Lung (tissue), 12 donors: ENCODE measurements around the gene CFAP54. TPM values are rescaled to one million over a fixed set of nuclear protein-coding genes. Genes with fewer than 3 reads are reported as not detected.

Experiments
- ATAC-seq: fragments of 200-7000 bp; cut with Tn5 transposase; one replicate; pipeline ENCODE4 v1.9.1; 2020; ENCODE audit warnings: moderate number of reproducible peaks; ENCODE audit not compliant: insufficient read depth, low FRiP score
- DNase-seq, 3 donors: peaks; one replicate each; pipeline ENCODE4 v3.0.0-alpha.2; 2013 to 2017
- H3K27ac ChIP-seq, 2 donors: one replicate each; pipeline ENCODE4 v1.5.1; 2013; ENCODE audit warnings: mild to moderate bottlenecking in 2 of 2, moderate library complexity in 2 of 2, control low read depth in 1 of 2, inconsistent platforms in 1 of 2, low read depth in 1 of 2, low read length in 1 of 2
- H3K27me3 ChIP-seq, 3 donors: one replicate each; pipeline ENCODE4 v1.5.1; 2013; ENCODE audit warnings: low read length in 2 of 3; ENCODE audit not compliant: control insufficient read depth in 3 of 3, insufficient read depth in 3 of 3
- H3K36me3 ChIP-seq, 4 donors: one replicate each; pipeline ENCODE4 v1.5.1; 2013; ENCODE audit warnings: low read length in 4 of 4, mild to moderate bottlenecking in 1 of 4, moderate library complexity in 1 of 4; ENCODE audit not compliant: control insufficient read depth in 4 of 4, insufficient read depth in 4 of 4
- H3K4me1 ChIP-seq, 5 donors: one replicate each; pipeline ENCODE4 v1.5.1; 2013; ENCODE audit warnings: low read length in 5 of 5, mild to moderate bottlenecking in 2 of 5, moderate library complexity in 1 of 5; ENCODE audit not compliant: control insufficient read depth in 5 of 5, insufficient read depth in 5 of 5
- H3K4me3 ChIP-seq: one replicate; pipeline ENCODE4 v1.5.1; 2013; ENCODE audit warnings: mild to moderate bottlenecking, control low read depth, moderate library complexity
- H3K9ac ChIP-seq, 2 donors: one replicate each; pipeline ENCODE4 v1.5.1; 2013; ENCODE audit warnings: low read length in 2 of 2, control low read depth in 1 of 2; ENCODE audit not compliant: insufficient read depth in 1 of 2
- H3K9me3 ChIP-seq, 4 donors: one replicate each; pipeline ENCODE4 v1.5.1; 2013; ENCODE audit warnings: low read length in 3 of 4, mild to moderate bottlenecking in 1 of 4, moderate library complexity in 1 of 4; ENCODE audit not compliant: control insufficient read depth in 4 of 4, insufficient read depth in 3 of 4
- WGBS, 2 donors: extraction: QIAGEN DNeasy Blood & Tissue Kit; methylation state at CpG; one replicate each; pipeline ENCODE4 v1.1.7; 2013; 5-methylcytosine and 5-hydroxymethylcytosine counted together
- polyA plus RNA-seq, 2 donors: library from polyadenylated mRNA; stranded (reverse); fragments of 200-250 nt; gene quantifications; one replicate each; pipeline ENCODE4 v1.2.1, GENCODE V29; 2013
- total RNA-seq, 2 donors: library from RNA; depleted of rRNA in 1 of 2; stranded (reverse); fragments of >200 nt in 1 of 2; gene quantifications; one replicate each; pipeline ENCODE4 v1.2.1, GENCODE V29; 2014 to 2021
- TF ChIP-seq, protein P1 (sequence below): IDR thresholded peaks from 2 replicates; pipeline ENCODE4 v1.5.1; 2012; ENCODE audit warnings: mild to moderate bottlenecking; ENCODE audit errors: control extremely low read depth, extremely low read depth
- donor health status: control.
- donor health status: control.
- donor health status: Bipolar disorder and iron deficiency.
- donor health status: healthy.
- donor health status: DM: yes; HTN: yes; CAD: no.

CFAP54 gene
- total and polyA plus RNA-seq, 4 donors: 0.80 to 35.4 (median 8.2) TPM

DNA sequence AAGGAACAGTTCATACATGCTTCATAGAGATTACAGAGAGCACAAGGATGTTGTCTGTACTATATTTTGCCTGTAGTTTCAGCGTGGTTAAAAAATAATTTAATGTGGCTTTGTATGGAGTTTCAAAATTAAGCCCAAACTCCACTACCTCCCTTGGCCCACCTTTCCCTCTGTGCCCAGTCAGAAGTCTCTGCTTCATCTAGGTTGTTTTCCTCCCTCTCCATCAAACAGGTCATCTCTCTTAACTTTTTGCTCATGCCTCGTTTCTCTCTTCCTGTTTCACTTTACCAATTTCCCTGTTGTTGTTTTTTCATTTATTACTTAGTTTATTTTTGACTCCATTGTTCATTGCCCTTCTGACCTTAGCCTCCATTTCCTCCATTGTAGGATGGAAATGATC is 322.8 kb downstream of the CFAP54 start:
- DNase-seq: no peak

DNA sequence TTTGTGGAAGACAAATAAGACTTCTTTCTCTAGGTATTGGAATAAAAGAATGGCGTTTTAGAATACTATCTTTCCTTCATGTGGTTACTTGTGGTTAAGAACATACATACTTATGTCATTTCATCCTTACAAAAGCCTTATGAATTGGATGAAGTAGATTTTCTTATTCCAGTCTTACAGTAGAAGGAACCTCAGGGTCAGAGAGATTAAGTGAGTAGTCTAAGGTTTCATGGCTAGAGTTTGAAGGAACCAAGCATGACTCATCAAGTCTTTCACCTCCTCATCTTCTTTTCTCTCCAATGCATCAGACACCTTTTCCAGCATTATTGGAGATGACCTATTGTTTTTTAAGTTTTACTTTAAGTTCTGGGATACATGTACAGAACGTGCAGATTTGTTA is 324.8 kb downstream of the CFAP54 start:
- H3K9me3 ChIP-seq: peaks cover 0 to 5% (median 0%) of the 10 kb centered on the region in 4 donors
- no peaks in the 10 kb centered on the region for H3K36me3 ChIP-seq
- no peaks in the 10 kb centered on the region for H3K4me1 ChIP-seq
- no peak overlapping the region for H3K9ac ChIP-seq
- no peak overlapping the region for H3K27ac ChIP-seq
- no peaks in the 10 kb centered on the region for H3K27me3 ChIP-seq
- 90 to 95% methylated on average over 2 of the region's 2 CpGs for WGBS, 2 donors
- TF ChIP-seq, protein P1, sequence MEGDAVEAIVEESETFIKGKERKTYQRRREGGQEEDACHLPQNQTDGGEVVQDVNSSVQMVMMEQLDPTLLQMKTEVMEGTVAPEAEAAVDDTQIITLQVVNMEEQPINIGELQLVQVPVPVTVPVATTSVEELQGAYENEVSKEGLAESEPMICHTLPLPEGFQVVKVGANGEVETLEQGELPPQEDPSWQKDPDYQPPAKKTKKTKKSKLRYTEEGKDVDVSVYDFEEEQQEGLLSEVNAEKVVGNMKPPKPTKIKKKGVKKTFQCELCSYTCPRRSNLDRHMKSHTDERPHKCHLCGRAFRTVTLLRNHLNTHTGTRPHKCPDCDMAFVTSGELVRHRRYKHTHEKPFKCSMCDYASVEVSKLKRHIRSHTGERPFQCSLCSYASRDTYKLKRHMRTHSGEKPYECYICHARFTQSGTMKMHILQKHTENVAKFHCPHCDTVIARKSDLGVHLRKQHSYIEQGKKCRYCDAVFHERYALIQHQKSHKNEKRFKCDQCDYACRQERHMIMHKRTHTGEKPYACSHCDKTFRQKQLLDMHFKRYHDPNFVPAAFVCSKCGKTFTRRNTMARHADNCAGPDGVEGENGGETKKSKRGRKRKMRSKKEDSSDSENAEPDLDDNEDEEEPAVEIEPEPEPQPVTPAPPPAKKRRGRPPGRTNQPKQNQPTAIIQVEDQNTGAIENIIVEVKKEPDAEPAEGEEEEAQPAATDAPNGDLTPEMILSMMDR: no peak
- ATAC-seq (no peak), DNase-seq (no peak)
- no peak overlapping the region for H3K4me3 ChIP-seq

More for the DNA sequence above, 322.8 kb downstream of the CFAP54 start:
- Histone ChIP-seq H3K27me3 (no peaks in the 10 kb centered on the region), H3K9ac (no peak overlapping the region), H3K9me3 (peaks cover 0 to 2% (median 0%) of the 10 kb centered on the region in 4 donors), H3K4me3 (no peak overlapping the region), H3K27ac (no peak overlapping the region), H3K4me1 (no peaks in the 10 kb centered on the region), H3K36me3 (no peaks in the 10 kb centered on the region)
- WGBS, 2 donors: 39 to 49% methylated on average over 2 of the region's 2 CpGs
- ATAC-seq: no peak
- TF ChIP-seq, protein P1: no peak

DNA sequence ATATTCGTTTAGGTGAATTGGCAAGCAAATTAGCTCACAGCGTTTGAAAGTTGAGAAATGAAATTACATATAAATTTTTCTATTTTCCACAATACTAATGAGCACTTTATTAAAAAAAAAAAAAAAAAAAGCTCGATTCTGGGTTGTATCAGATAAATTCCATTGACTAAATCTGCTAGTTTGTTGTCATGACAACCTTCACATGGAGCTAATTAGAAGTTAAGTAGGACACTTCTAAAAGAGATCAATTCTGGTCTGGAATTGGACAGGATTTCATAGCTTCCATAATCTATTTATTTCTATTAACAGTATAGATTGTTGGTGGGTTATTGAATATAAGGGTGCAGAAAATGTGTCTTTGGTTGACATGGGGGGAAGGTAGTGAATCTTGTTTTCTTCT is 332.2 kb downstream of the CFAP54 start:
- ATAC-seq (no peak), DNase-seq (no peak)
- WGBS, 2 donors: 79 to 93% methylated on average over 3 of the region's 3 CpGs
- H3K9me3 ChIP-seq: peaks cover 0 to 4% (median 0%) of the 10 kb centered on the region in 4 donors
- no peaks in the 10 kb centered on the region for H3K4me1 ChIP-seq
- H3K36me3 ChIP-seq: no peaks in the 10 kb centered on the region
- H3K4me3 ChIP-seq: no peak overlapping the region
- TF ChIP-seq, protein P1: no peak
- no peak overlapping the region for H3K9ac ChIP-seq
- no peak overlapping the region for H3K27ac ChIP-seq
- no peaks in the 10 kb centered on the region for H3K27me3 ChIP-seq

DNA sequence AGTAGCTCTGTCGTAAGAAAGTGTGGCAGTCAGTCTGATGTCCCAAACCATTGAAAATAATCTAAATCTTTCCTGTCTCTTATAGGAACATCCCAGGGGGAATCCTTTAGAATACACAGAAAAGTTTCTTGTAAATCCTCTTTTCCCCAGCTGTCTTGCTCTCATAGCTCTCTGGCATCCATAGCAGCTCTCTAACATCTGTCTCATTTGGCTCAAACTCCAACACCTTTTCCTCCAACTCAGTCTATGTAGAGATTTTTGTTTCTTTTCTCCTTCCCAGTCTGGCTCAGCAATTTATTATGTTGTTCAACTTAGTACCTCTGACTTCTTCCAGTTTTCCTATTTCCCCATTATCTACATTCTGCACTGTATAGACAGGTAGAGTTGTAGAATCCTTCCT is 333.3 kb downstream of the CFAP54 start:
- 85 to 93% methylated on average over 1 of the region's 1 CpG for WGBS, 2 donors
- TF ChIP-seq, protein P1: no peak

More for the DNA sequence above, 333.3 kb downstream of the CFAP54 start:
- no peaks in the 10 kb centered on the region for H3K36me3 ChIP-seq
- H3K4me1 ChIP-seq: no peaks in the 10 kb centered on the region
- H3K27ac ChIP-seq: no peak overlapping the region
- no peak overlapping the region for H3K4me3 ChIP-seq
- H3K9me3 ChIP-seq: peaks cover 0 to 3% (median 0%) of the 10 kb centered on the region in 4 donors
- no peak for ATAC-seq
- H3K9ac ChIP-seq: no peak overlapping the region
- no peak for DNase-seq
- no peaks in the 10 kb centered on the region for H3K27me3 ChIP-seq
